Calu3 (cell line): ENCODE measurements around the gene STK36. TPM values are rescaled to one million over a fixed set of nuclear protein-coding genes. Genes with fewer than 3 reads are reported as not detected.

Experiments
- BruUV-seq: library from RNA; stranded (reverse); fragments of 400-500 nt; replicated peaks from 2 replicates; lab custom pipeline; 2021; lab: Mats Ljungman, UMichigan
- CTCF ChIA-PET: fragments of 300-600 bp; sonication (Branson Sonifier 250); formaldehyde crosslinking; loops from one replicate; lab custom pipeline; 2022; ENCODE audit warnings: antibody characterized with exemption; lab: Charles Lee
- DNase-seq: peaks from one replicate; pipeline ENCODE4 v3.0.0; 2022
- H3K27ac Mint-ChIP-seq: one replicate; pipeline ENCODE4 v1.8.0; 2022; ENCODE audit warnings: mixed read lengths; ENCODE audit not compliant: unreplicated experiment
- H3K27me3 Mint-ChIP-seq: one replicate; pipeline ENCODE4 v1.8.0; 2022; ENCODE audit warnings: mixed read lengths; ENCODE audit not compliant: unreplicated experiment
- H3K36me3 Mint-ChIP-seq: one replicate; pipeline ENCODE4 v1.8.0; 2022; ENCODE audit warnings: mild to moderate bottlenecking, moderate library complexity, mixed read lengths; ENCODE audit not compliant: insufficient read depth, unreplicated experiment
- H3K4me1 Mint-ChIP-seq: one replicate; pipeline ENCODE4 v1.8.0; 2022; ENCODE audit warnings: mild to moderate bottlenecking, low read depth, mixed read lengths; ENCODE audit not compliant: unreplicated experiment
- H3K4me3 Mint-ChIP-seq: one replicate; pipeline ENCODE4 v1.8.0; 2022; ENCODE audit warnings: mild to moderate bottlenecking, low read depth, moderate library complexity, mixed read lengths; ENCODE audit not compliant: unreplicated experiment
- H3K9me3 Mint-ChIP-seq: one replicate; pipeline ENCODE4 v1.8.0; 2022; ENCODE audit warnings: low read depth, mixed read lengths; ENCODE audit not compliant: unreplicated experiment
- CTCF ChIP-seq: fragments of 200-600 bp; IDR thresholded peaks from one replicate; pipeline ENCODE4 v1.8.0; 2022; ENCODE audit warnings: antibody characterized with exemption; ENCODE audit not compliant: unreplicated experiment
- intact Hi-C: fragments of 100-400 bp; cut with micrococcal nuclease; formaldehyde crosslinking; loops from one replicate; pipeline ENCODE4 v1.10.0; 2022; ENCODE audit not compliant: unreplicated experiment
- total RNA-seq: library from RNA; stranded (reverse); gene quantifications from 2 replicates; pipeline ENCODE4 v1.2.3, GENCODE V29; 2022

The STK36 gene
- total RNA-seq, 1 experiment from 2014 or later = 42.4 TPM

- no peak for DNase-seq
- Mint-ChIP-seq H3K27me3 (no peaks in the 10 kb centered on the region), H3K27ac (no peak overlapping the region), H3K36me3 (no peaks in the 10 kb centered on the region), H3K9me3 (no peaks in the 10 kb centered on the region), H3K4me3 (no peak overlapping the region), H3K4me1 (no peaks in the 10 kb centered on the region)
- no peak for TF ChIP-seq CTCF
- intact Hi-C loops = no loop called here
- BruUV-seq = no TSS peak
- CTCF ChIA-PET = no interaction called here
Observed at GRCh38 chr2:218626369-218626768, 45.5 kb upstream of the STK36 start.

- H3K27ac Mint-ChIP-seq = no peak overlapping the region
- BruUV-seq = no TSS peak
- no peaks in the 10 kb centered on the region for H3K4me1 Mint-ChIP-seq
- no peak overlapping the region for H3K4me3 Mint-ChIP-seq
- H3K27me3 Mint-ChIP-seq = no peaks in the 10 kb centered on the region
- no peaks in the 10 kb centered on the region for H3K36me3 Mint-ChIP-seq
- no peak for DNase-seq
- CTCF ChIA-PET = interaction anchor here (1.2 kb wide), 1 partner anchor 11 kb away, joined by 3 read pairs; no protein-coding TSS in a partner anchor
- H3K9me3 Mint-ChIP-seq = no peaks in the 10 kb centered on the region
- intact Hi-C loops = no loop called here
- TF ChIP-seq CTCF = no peak
Observed at GRCh38 chr2:218627939-218628338, 43.9 kb upstream of the STK36 start.

- Mint-ChIP-seq H3K4me3 (no peak overlapping the region), H3K36me3 (peaks cover 10% of the 10 kb centered on the region), H3K9me3 (no peaks in the 10 kb centered on the region), H3K27me3 (no peaks in the 10 kb centered on the region), H3K27ac (no peak overlapping the region), H3K4me1 (no peaks in the 10 kb centered on the region)
- intact Hi-C loops = no loop called here
- CTCF ChIA-PET = no interaction called here
- DNase-seq = no peak
- BruUV-seq = no TSS peak
- no peak for TF ChIP-seq CTCF
Observed at GRCh38 chr2:218631837-218632236, 40.0 kb upstream of the STK36 start.

GRCh38 chr2:218635719-218636118 lies 36.2 kb upstream of the STK36 start:
- DNase-seq = no peak
- no peak for TF ChIP-seq CTCF
- BruUV-seq = no TSS peak
- CTCF ChIA-PET = no interaction called here
- Mint-ChIP-seq H3K9me3 (no peaks in the 10 kb centered on the region), H3K27me3 (no peaks in the 10 kb centered on the region), H3K4me3 (no peak overlapping the region), H3K4me1 (no peaks in the 10 kb centered on the region), H3K27ac (no peak overlapping the region), H3K36me3 (peaks cover 31% of the 10 kb centered on the region)
- intact Hi-C loops = no loop called here
